DOHH2 (cell line): ENCODE data around the gene C16orf92.

Experiments used
- H3F3A ChIP-seq: fragments of 200-600 bp; sonication (generic), shearing (Covaris generic); 2 replicates; pipeline ENCODE4 v1.6.0; 2016; ENCODE audit warnings: antibody characterized with exemption, mild to moderate bottlenecking; ENCODE audit not compliant: control insufficient read depth, insufficient read depth
- H3K27ac ChIP-seq: fragments of 200-600 bp; sonication (generic); 2 replicates; pipeline ENCODE4 v1.5.1; 2014; ENCODE audit warnings: low read depth, mild to moderate bottlenecking, low read length, moderate library complexity
- H3K27me3 ChIP-seq: fragments of 200-600 bp; sonication (generic); 2 replicates; pipeline ENCODE4 v1.6.1; 2014; ENCODE audit warnings: mild to moderate bottlenecking, low read length, mixed read lengths; ENCODE audit not compliant: control insufficient read depth
- H3K36me3 ChIP-seq: fragments of 200-600 bp; sonication (generic); 2 replicates; pipeline ENCODE4 v1.6.1; 2014; ENCODE audit warnings: mild to moderate bottlenecking, low read length, moderate library complexity, mixed read lengths; ENCODE audit not compliant: control insufficient read depth
- H3K4me1 ChIP-seq: fragments of 200-600 bp; sonication (generic); 2 replicates; pipeline ENCODE4 v1.6.1; 2014; ENCODE audit warnings: mild to moderate bottlenecking, low read length, mixed read lengths; ENCODE audit not compliant: control insufficient read depth
- H3K4me2 ChIP-seq: fragments of 200-600 bp; sonication (generic); 2 replicates; pipeline ENCODE4 v1.6.0; 2014; ENCODE audit warnings: mild to moderate bottlenecking, low read length, moderate library complexity
- H3K4me3 ChIP-seq: fragments of 200-600 bp; sonication (generic); 2 replicates; pipeline ENCODE4 v1.5.1; 2014; ENCODE audit warnings: mild to moderate bottlenecking, low read length, mixed read lengths
- H3K79me2 ChIP-seq: fragments of 200-600 bp; sonication (generic); 2 replicates; pipeline ENCODE4 v1.6.1; 2014; ENCODE audit warnings: mild to moderate bottlenecking, low read length, mixed read lengths; ENCODE audit not compliant: control insufficient read depth
- H3K9me2 ChIP-seq: fragments of 200-600 bp; sonication (generic); replicated peaks from 2 replicates; pipeline ENCODE4 v1.6.1; 2014; ENCODE audit warnings: mild to moderate bottlenecking, low read length, mixed read lengths; ENCODE audit not compliant: control insufficient read depth
- H3K9me3 ChIP-seq: fragments of 200-600 bp; sonication (generic); 2 replicates; pipeline ENCODE4 v1.6.1; 2014; ENCODE audit warnings: antibody characterized with exemption, low read length, mixed read lengths; ENCODE audit not compliant: control insufficient read depth, insufficient read depth
- H4K20me1 ChIP-seq: fragments of 200-600 bp; sonication (generic); 2 replicates; pipeline ENCODE4 v1.6.0; 2014; ENCODE audit warnings: low read depth, mild to moderate bottlenecking, antibody characterized with exemption, low read length, moderate library complexity; ENCODE audit not compliant: control insufficient read depth, insufficient read depth
- EZH2phosphoT487 ChIP-seq: fragments of 200-600 bp; sonication (generic); IDR thresholded peaks from 2 replicates; pipeline ENCODE4 v1.6.1; 2017; ENCODE audit warnings: borderline replicate concordance, mild to moderate bottlenecking, antibody characterized with exemption, low read length, moderate library complexity, mixed read lengths
- TF ChIP-seq, protein P1 (sequence below): fragments of 200-600 bp; sonication (generic); IDR thresholded peaks from one replicate; pipeline ENCODE4 v1.5.1; 2014; ENCODE audit warnings: antibody characterized with exemption, mild to moderate bottlenecking, low read depth, low read length; ENCODE audit not compliant: poor library complexity, severe bottlenecking

C16orf92 gene

DNA sequence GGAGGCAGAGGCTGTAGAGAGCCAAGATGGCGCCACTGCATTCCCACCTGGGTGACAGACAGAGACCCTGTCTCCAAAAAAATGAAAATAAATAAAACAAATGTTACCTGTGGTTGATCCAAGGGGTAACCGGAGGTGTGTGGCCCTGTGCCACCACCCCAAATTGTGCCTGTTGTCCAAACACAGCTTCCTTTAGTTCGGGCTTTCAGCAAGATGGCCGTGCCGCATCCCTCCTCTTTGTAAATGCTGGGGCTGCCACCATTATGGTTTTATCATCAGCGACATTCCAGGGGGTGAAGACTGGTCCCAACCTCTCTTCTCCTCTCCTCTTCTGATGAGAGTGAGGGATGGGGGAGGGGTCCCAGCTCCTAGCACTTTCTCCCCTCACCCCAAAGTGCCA lies at the start of gene C16orf92:
C16orf92 (plus strand) TSS at position 312 of the 400 bp plus-strand sequence. CDS start 143 bp downstream, outside the sequence.
- Histone ChIP-seq H3K27me3 (peaks cover 31% of the 10 kb centered on the region), H3K79me2 (no peaks in the 10 kb centered on the region), H3K9me2 (no peaks in the 10 kb centered on the region), H3K36me3 (no peaks in the 10 kb centered on the region), H3F3A (no peaks in the 10 kb centered on the region), H3K27ac (no peak within 1 kb of the TSS), H3K4me1 (peaks cover 12% of the 10 kb centered on the region), H3K9me3 (no peaks in the 10 kb centered on the region), H3K4me3 (no peak within 1 kb of the TSS), H4K20me1 (no peaks in the 10 kb centered on the region), H3K4me2 (no peak within 1 kb of the TSS)
- TF ChIP-seq EZH2phosphoT487: no peak
- TF ChIP-seq, protein P1, sequence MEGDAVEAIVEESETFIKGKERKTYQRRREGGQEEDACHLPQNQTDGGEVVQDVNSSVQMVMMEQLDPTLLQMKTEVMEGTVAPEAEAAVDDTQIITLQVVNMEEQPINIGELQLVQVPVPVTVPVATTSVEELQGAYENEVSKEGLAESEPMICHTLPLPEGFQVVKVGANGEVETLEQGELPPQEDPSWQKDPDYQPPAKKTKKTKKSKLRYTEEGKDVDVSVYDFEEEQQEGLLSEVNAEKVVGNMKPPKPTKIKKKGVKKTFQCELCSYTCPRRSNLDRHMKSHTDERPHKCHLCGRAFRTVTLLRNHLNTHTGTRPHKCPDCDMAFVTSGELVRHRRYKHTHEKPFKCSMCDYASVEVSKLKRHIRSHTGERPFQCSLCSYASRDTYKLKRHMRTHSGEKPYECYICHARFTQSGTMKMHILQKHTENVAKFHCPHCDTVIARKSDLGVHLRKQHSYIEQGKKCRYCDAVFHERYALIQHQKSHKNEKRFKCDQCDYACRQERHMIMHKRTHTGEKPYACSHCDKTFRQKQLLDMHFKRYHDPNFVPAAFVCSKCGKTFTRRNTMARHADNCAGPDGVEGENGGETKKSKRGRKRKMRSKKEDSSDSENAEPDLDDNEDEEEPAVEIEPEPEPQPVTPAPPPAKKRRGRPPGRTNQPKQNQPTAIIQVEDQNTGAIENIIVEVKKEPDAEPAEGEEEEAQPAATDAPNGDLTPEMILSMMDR: no peak

GRCh38 chr16:29973384-29974246 lies 49.4 kb upstream of the C16orf92 start, which contains the start of gene TAOK2:
Gene TAOK2, plus strand, starts transcription at chr16:29973868. Its CDS starts 3,905 bp downstream, at chr16:29977773.
- H4K20me1 ChIP-seq: peaks cover 10% of the 10 kb centered on the region
- no peaks in the 10 kb centered on the region for H3K27me3 ChIP-seq
- H3F3A ChIP-seq: 0 out of 2 replicates have a peak, but pooled peaks cover 6% of the 10 kb centered on the region
- H3K79me2 ChIP-seq: peaks cover 45% of the 10 kb centered on the region
- TF ChIP-seq, protein P1: no peak
- TF ChIP-seq EZH2phosphoT487: no peak
- peaks cover 30% of the 10 kb centered on the region for H3K4me1 ChIP-seq
- H3K4me3 ChIP-seq: peak within 1 kb of the TSS; percentile 99
- H3K9me3 ChIP-seq: peaks cover 7% of the 10 kb centered on the region; the same call in 1 of the 2 replicates
- H3K36me3 ChIP-seq: peaks cover 55% of the 10 kb centered on the region
- H3K4me2 ChIP-seq: peak within 1 kb of the TSS; percentile 97
- H3K9me2 ChIP-seq: no peaks in the 10 kb centered on the region
- peak within 1 kb of the TSS; percentile 65 for H3K27ac ChIP-seq

GRCh38 chr16:29974291-29975133 lies 48.5 kb upstream of the C16orf92 start:
- Histone ChIP-seq H3K27me3 (no peaks in the 10 kb centered on the region), H3K4me2 (peak overlapping the region; percentile 97), H3K4me3 (peak overlapping the region; percentile 99), H3F3A (0 out of 2 replicates have a peak, but pooled peaks cover 6% of the 10 kb centered on the region), H3K79me2 (peaks cover 45% of the 10 kb centered on the region), H3K36me3 (peaks cover 61% of the 10 kb centered on the region), H3K9me2 (no peaks in the 10 kb centered on the region), H4K20me1 (peaks cover 10% of the 10 kb centered on the region), H3K27ac (peak overlapping the region; percentile 65), H3K4me1 (peaks cover 30% of the 10 kb centered on the region), H3K9me3 (peaks cover 7% of the 10 kb centered on the region; the same call in 1 of the 2 replicates)
- TF ChIP-seq, protein P1: peak; percentile 46
- no peak for TF ChIP-seq EZH2phosphoT487
